Measurements from ENCODE around the gene SLC30A1.

GRCh38 chr1:211564084-211564483 is 14.9 kb downstream of the SLC30A1 start:
- TF ChIP-seq, protein P1, sequence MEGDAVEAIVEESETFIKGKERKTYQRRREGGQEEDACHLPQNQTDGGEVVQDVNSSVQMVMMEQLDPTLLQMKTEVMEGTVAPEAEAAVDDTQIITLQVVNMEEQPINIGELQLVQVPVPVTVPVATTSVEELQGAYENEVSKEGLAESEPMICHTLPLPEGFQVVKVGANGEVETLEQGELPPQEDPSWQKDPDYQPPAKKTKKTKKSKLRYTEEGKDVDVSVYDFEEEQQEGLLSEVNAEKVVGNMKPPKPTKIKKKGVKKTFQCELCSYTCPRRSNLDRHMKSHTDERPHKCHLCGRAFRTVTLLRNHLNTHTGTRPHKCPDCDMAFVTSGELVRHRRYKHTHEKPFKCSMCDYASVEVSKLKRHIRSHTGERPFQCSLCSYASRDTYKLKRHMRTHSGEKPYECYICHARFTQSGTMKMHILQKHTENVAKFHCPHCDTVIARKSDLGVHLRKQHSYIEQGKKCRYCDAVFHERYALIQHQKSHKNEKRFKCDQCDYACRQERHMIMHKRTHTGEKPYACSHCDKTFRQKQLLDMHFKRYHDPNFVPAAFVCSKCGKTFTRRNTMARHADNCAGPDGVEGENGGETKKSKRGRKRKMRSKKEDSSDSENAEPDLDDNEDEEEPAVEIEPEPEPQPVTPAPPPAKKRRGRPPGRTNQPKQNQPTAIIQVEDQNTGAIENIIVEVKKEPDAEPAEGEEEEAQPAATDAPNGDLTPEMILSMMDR (IDR thresholded peaks at IDR 0.05; ENCODE audit: poor library complexity, severe bottlenecking) = no peak
- TF ChIP-seq SMC3 (conservative IDR thresholded peaks at IDR 0.05; ENCODE audit: poor library complexity) (no peak), POLR2AphosphoS5 (IDR thresholded peaks at IDR 0.05) (no peak), EP300 (conservative IDR thresholded peaks at IDR 0.05; ENCODE audit: poor library complexity, severe bottlenecking) (no peak), TAF1 (IDR thresholded peaks at IDR 0.05; ENCODE audit: low read depth) (no peak), REST (IDR thresholded peaks at IDR 0.05; ENCODE audit: borderline replicate concordance) (no peak), RAD21 (conservative IDR thresholded peaks at IDR 0.05) (no peak), EZH2 (IDR thresholded peaks at IDR 0.05; ENCODE audit: borderline replicate concordance, insufficient read depth, low read length, poor library complexity, severe bottlenecking) (no peak), MXI1 (conservative IDR thresholded peaks at IDR 0.05; ENCODE audit: poor library complexity, severe bottlenecking) (no peak)

All from neural cell (in vitro differentiated cells).